HG02588 (cell line): ENCODE results near the gene COPS8.

Source experiments
- ATAC-seq: cut with Tn5 transposase; IDR thresholded peaks from one replicate; pipeline ENCODE4 v1.9.1; 2021; ENCODE audit warnings: mild to moderate bottlenecking, moderate library complexity; ENCODE audit not compliant: unreplicated experiment

The COPS8 gene

GRCh38 chr2:237130562-237131421 is 45.1 kb downstream of the COPS8 start:
- no peak for ATAC-seq

- ATAC-seq = no peak
Observed at GRCh38 chr2:237131749-237132533, 46.3 kb downstream of the COPS8 start.

GRCh38 chr2:237132799-237133198 is 47.1 kb downstream of the COPS8 start:
- ATAC-seq = no peak

GRCh38 chr2:237134321-237135230 is 48.9 kb downstream of the COPS8 start:
- no peak for ATAC-seq

GRCh38 chr2:237136824-237137223 is 51.1 kb downstream of the COPS8 start:
- ATAC-seq = no peak

- ATAC-seq = no peak
Observed at GRCh38 chr2:237137626-237138323, 52.1 kb downstream of the COPS8 start.

GRCh38 chr2:237139123-237139675 is 53.5 kb downstream of the COPS8 start:
- ATAC-seq = no peak

GRCh38 chr2:237140689-237141285 is 55.1 kb downstream of the COPS8 start:
- no peak for ATAC-seq

GRCh38 chr2:237141571-237142051 is 55.9 kb downstream of the COPS8 start:
- no peak for ATAC-seq

- ATAC-seq = no peak
Observed at GRCh38 chr2:237143118-237143517, 57.4 kb downstream of the COPS8 start.

GRCh38 chr2:237143676-237144440 is 58.2 kb downstream of the COPS8 start:
- no peak for ATAC-seq

- no peak for ATAC-seq
Observed at GRCh38 chr2:237144516-237144915, 58.8 kb downstream of the COPS8 start.

- ATAC-seq = no peak
Observed at GRCh38 chr2:237147317-237147716, 61.6 kb downstream of the COPS8 start.

GRCh38 chr2:237148624-237149023 is 62.9 kb downstream of the COPS8 start:
- ATAC-seq = no peak

GRCh38 chr2:237149425-237149824 is 63.7 kb downstream of the COPS8 start:
- ATAC-seq = no peak
